Body of pancreas (tissue), 4 donors: ENCODE data around the gene MMD. TPM values are rescaled to one million over a fixed set of nuclear protein-coding genes. Genes with fewer than 3 reads are reported as not detected.

Source experiments
- ATAC-seq: fragments of 150-250 bp; one replicate; pipeline ENCODE4 v1.9.1; 2016
- DNase-seq, 4 donors: peaks; one replicate each; pipeline ENCODE4 v3.0.0-alpha.2; 2019
- H3K27ac ChIP-seq, 4 donors: fragments of 200-600 bp; sonication (generic); 1 replicate in 3 of 4; 2 replicates in 1 of 4; pipeline versions ENCODE4 v1.5.1 to v1.6.1; 2016 to 2019; ENCODE audit warnings: mild to moderate bottlenecking in 1 of 4, mixed read lengths in 1 of 4, moderate library complexity in 1 of 4
- H3K27me3 ChIP-seq, 2 donors: fragments of 200-600 bp; sonication (generic); one replicate each; pipeline ENCODE4 v1.6.0; 2016; ENCODE audit warnings: mild to moderate bottlenecking in 1 of 2
- H3K36me3 ChIP-seq, 2 donors: fragments of 200-600 bp; sonication (generic); replicated peaks in 1 of 2; 2 replicates each; pipeline ENCODE4 v1.5.1; 2016; ENCODE audit warnings: low read depth in 2 of 2; ENCODE audit not compliant: insufficient read depth in 1 of 2
- H3K4me1 ChIP-seq: fragments of 200-600 bp; sonication (generic); one replicate; pipeline ENCODE4 v1.6.0; 2016
- H3K4me3 ChIP-seq, 2 donors: fragments of 200-600 bp; sonication (generic); 1 replicate in 1 of 2; 2 replicates in 1 of 2; pipeline ENCODE4 v1.5.1; 2016 to 2019
- H3K9me3 ChIP-seq, 3 donors: fragments of 200-600 bp; sonication (generic); 1 replicate in 2 of 3; 2 replicates in 1 of 3; pipeline ENCODE4 v1.5.1; 2016
- POLR2A ChIP-seq, 3 donors: fragments of 450-650 bp; IDR thresholded peaks; one replicate each; pipeline ENCODE4 v1.6.1; 2016; ENCODE audit warnings: antibody characterized with exemption in 3 of 3, mild to moderate bottlenecking in 2 of 3
- WGBS, 2 donors: methylation state at CpG; one replicate each; pipeline ENCODE4 v1.1.5; 2017; 5-methylcytosine and 5-hydroxymethylcytosine counted together
- intact Hi-C: fragments of 100-400 bp; cut with DNase I; formaldehyde crosslinking; loops from one replicate; pipeline ENCODE4 v1.15.1; 2023
- total RNA-seq, 2 donors: library from RNA; depleted of rRNA; stranded (reverse); fragments of >200 nt; gene quantifications; one replicate each; pipeline ENCODE4 v1.1.0, GENCODE V29; 2016
- TF ChIP-seq, protein P1 (sequence below), 7 experiments: fragments of 450-650 bp in 4 of 7; fragments of 200-600 bp in 3 of 7; sonication (generic) in 3 of 7; IDR thresholded peaks; one replicate each; pipeline ENCODE4 v1.5.1; 2016 to 2019; ENCODE audit warnings: antibody characterized with exemption in 7 of 7

The MMD gene
- total RNA-seq, 2 donors from 2014 or later, result 4.4 to 12.5 TPM

DNA sequence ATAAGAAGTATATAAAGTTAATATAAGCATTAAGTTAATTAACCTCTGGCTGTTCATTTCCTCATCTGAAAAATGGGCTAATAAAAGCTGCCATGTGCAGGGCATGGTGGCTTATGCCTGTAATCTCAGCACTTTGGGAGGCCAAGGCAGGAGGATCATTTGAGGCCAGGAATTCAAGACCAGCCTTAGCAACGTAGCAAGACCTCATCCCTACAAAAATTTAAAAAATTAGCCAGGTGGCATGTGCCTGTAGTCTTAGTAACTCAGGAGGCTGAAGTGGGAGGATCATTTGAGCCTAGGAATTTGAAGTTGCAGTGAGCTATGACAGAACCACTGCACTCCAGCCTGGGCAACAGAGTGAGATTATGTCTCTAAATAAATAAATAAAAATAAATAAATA, 40.6 kb upstream of the MMD start:
- no peak for TF ChIP-seq POLR2A (IDR thresholded peaks at IDR 0.05)
- TF ChIP-seq, protein P1, sequence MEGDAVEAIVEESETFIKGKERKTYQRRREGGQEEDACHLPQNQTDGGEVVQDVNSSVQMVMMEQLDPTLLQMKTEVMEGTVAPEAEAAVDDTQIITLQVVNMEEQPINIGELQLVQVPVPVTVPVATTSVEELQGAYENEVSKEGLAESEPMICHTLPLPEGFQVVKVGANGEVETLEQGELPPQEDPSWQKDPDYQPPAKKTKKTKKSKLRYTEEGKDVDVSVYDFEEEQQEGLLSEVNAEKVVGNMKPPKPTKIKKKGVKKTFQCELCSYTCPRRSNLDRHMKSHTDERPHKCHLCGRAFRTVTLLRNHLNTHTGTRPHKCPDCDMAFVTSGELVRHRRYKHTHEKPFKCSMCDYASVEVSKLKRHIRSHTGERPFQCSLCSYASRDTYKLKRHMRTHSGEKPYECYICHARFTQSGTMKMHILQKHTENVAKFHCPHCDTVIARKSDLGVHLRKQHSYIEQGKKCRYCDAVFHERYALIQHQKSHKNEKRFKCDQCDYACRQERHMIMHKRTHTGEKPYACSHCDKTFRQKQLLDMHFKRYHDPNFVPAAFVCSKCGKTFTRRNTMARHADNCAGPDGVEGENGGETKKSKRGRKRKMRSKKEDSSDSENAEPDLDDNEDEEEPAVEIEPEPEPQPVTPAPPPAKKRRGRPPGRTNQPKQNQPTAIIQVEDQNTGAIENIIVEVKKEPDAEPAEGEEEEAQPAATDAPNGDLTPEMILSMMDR (IDR thresholded peaks at IDR 0.05), result no peak
- intact Hi-C loops, result no loop called here
- Histone ChIP-seq H3K9me3 (no peaks in the 10 kb centered on the region), H3K4me1 (no peaks in the 10 kb centered on the region), H3K4me3 (no peak overlapping the region), H3K27me3 (no peaks in the 10 kb centered on the region), H3K36me3 (no peaks in the 10 kb centered on the region), H3K27ac (no peak overlapping the region)
- WGBS, 2 donors, result 64 to 71% methylated on average over 1 of the region's 1 CpG
- no peak for DNase-seq
- ATAC-seq, result no peak

DNA sequence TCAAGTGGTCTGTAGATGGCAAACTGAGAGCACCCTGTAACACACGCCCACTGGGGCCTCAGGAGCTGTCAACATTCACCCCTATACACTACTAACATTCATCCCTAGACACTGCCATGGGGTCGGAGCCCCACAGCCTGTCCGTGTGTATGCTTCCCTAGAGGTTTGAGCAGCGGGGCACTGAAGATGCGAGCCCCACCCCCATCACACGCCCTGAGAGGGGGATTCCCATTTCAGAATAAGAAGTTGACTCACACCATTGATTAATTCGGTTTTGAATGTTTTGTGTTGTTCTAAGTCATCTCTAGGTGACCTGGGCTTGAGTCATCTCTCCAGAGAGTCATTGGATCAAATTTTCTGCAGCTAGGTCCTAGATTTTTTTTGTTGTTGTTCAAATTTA, 37.3 kb upstream of the MMD start:
- no peak overlapping the region for H3K4me3 ChIP-seq
- H3K4me1 ChIP-seq, result no peaks in the 10 kb centered on the region
- H3K27ac ChIP-seq, result no peak overlapping the region
- no peaks in the 10 kb centered on the region for H3K36me3 ChIP-seq
- no peaks in the 10 kb centered on the region for H3K9me3 ChIP-seq
- 64 to 73% methylated on average over 2 to 7 of the region's 7 CpGs for WGBS, 2 donors
- H3K27me3 ChIP-seq, result no peaks in the 10 kb centered on the region
- peak; percentile 15 for ATAC-seq
- TF ChIP-seq, protein P1 (IDR thresholded peaks at IDR 0.05), result no peak
- no peak for TF ChIP-seq POLR2A (IDR thresholded peaks at IDR 0.05)
- intact Hi-C loops, result no loop called here
- DNase-seq, result no peak

DNA sequence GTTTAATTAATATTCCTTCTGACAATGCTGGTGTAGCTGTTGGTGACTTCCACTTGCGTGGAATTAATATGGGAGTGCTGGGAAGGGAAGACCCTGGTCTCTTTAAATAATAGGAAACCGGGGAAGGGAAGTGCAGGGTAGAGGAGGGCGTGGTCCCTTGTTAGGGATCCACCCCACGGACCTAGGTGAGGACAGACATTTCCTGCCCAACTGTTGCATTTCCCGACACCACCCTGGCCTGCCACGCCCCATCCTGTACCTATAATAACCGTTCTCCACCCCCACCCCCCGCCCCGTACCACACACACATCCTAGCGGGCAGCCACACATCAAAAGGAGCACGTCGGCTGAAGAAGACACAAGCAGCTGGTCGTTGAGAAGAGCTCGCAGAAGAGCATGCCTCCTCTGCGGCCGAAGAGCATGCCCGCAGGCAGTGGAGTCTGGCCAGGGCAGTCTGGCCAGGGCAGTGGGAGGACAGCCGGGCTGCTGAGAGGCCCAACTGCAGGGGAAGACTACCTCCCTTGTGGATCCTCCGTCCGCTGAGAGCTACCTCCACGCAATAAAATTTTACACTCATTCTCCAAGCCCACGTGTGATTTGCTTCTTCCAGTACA, 36.8 kb upstream of the MMD start:
- Histone ChIP-seq H3K9me3 (no peaks in the 10 kb centered on the region), H3K27ac (no peak overlapping the region), H3K4me1 (no peaks in the 10 kb centered on the region), H3K4me3 (no peak overlapping the region), H3K27me3 (no peaks in the 10 kb centered on the region), H3K36me3 (no peaks in the 10 kb centered on the region)
- intact Hi-C loops, result no loop called here
- no peak for DNase-seq
- TF ChIP-seq, protein P1 (IDR thresholded peaks at IDR 0.05), result no peak
- no peak for TF ChIP-seq POLR2A (IDR thresholded peaks at IDR 0.05)
- 77 to 85% methylated on average over 12 to 22 of the region's 22 CpGs for WGBS, 2 donors
- ATAC-seq, result no peak

DNA sequence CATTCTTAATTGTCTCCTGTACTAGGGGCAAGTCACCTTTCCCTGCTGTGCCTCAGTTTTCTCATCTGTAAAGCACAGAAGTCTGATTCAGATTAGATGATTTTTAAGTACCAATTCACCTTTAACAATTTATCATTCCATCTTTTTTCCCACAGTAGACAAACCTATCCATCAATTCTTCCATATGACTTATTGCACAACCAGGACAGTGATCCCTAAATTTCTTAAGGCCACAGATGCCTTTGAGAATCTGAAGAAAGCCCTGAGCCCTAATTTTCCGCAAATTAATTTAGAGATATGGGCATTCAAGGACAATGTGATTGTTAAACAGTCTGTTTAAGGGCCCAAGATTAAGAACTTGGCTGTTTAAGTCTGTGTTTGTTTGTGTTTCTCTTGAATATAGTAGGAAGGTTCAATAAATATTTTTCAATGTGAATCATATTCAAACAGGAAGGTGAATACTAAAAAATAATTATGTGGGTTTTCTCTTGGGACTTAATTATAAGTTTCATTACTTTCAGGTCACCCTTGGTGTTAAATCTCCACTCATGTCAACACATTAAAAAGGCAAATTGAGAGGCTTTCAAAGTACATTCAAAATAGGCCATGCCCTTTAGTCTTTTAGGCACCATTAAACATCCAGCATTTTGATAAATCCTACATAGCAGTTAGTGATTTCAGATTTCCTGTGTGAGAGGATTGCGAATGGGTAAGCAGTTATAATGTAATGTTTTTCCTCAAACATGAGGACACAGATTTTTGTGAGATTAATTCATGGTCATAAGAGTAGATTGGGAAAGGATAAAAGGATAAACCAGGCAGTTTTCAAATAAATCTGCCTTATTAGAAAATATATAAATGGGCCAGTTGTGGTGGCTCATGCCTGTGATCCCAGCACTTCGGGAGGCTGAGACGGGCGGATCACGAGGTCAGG, 34.9 kb upstream of the MMD start:
- Histone ChIP-seq H3K36me3 (no peaks in the 10 kb centered on the region), H3K4me1 (no peaks in the 10 kb centered on the region), H3K27ac (no peak overlapping the region), H3K27me3 (no peaks in the 10 kb centered on the region), H3K4me3 (no peak overlapping the region), H3K9me3 (no peaks in the 10 kb centered on the region)
- no peak for TF ChIP-seq POLR2A (IDR thresholded peaks at IDR 0.05)
- TF ChIP-seq, protein P1 (IDR thresholded peaks at IDR 0.05), result no peak
- WGBS, 2 donors, result 87 to 88% methylated on average over 6 of the region's 6 CpGs
- no peak for DNase-seq
- intact Hi-C loops, result no loop called here
- no peak for ATAC-seq
